HG03342 (cell line): ENCODE results near the gene FAM78B.

ENCODE experiments used
- ATAC-seq: cut with Tn5 transposase; IDR thresholded peaks from one replicate; pipeline ENCODE4 v1.9.1; 2021; ENCODE audit warnings: mild to moderate bottlenecking, moderate library complexity; ENCODE audit not compliant: unreplicated experiment

Gene FAM78B

DNA sequence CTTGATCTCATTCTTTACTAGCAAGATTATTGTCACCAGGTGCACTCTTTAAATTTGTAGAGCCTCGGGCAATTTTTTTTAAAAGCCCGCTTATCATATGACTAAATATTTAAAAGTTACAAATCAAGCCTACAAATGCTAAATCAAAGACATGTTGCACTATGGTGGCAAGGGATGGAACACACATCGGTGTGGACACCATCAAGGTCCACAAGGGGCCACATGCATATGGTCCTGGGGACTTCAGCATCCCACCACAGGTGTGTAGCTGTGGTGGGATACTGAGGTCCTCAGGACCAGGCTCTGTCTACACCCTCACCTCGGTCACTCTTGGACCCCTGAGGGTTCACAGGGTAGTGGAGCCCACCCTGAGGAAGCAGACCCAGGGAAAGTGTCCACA, 45.8 kb downstream of the FAM78B start:
- ATAC-seq: no peak

DNA sequence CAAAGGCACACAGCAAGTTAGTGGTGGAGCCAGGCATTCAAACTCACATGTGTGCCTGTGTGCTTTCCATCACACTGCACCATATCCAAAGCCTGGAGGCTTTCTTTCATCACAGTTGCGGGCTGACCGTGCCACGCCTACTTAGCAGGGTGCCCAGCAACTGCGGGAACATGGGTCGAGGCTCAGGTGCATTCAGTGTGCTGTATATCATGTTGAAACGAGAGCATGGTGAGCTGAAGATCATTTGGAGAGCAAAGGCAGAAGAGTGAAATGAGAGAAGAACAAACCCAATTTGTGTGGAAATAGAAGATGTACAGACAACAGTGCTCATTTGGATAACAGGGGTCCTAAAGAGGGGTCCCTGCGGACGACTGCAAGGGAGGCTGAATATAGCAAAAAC, 46.5 kb downstream of the FAM78B start:
- no peak for ATAC-seq

DNA sequence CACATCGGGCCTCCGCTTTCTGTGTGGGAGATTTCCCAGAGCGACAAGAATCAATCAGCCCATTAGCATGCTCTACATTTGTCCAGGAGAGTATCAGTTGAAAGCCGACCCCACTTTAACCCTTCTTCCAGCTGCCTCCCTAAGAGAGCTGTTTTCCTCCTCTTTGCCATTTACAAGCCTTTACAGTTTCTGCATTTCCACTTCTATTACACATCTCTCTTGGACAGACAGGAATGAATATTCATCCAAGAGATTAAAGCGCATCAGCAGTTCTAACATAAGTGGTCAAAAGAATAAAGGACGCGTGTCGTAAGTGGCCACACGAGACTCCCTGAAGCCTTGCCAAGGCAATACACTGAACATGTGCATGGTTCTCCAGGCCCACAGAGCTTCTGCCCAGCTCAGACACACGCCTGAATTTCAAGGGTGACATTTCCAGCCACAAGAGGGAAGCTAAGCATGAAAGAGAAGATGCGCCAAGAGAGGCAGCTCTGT, 47.3 kb downstream of the FAM78B start:
- no peak for ATAC-seq

DNA sequence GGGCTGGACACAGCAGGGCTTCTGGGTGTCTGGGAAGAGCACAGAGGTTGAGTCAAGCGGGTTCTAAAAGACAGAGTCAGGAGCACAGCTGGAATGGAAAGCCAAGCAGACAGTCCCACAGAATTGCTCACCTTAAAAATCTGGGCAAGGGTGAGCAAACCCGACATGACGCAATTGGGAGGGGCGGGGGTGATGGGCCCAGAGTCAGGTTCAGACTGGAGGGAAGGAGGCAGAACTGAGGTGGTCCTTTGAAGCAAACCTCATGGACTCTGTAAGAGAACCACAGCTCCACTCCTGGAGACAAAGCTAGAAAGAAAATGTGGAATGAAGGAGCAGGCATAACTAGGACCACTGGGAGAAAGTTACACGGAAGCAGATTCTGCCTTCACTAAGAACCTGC, 49.0 kb downstream of the FAM78B start:
- ATAC-seq: no peak

DNA sequence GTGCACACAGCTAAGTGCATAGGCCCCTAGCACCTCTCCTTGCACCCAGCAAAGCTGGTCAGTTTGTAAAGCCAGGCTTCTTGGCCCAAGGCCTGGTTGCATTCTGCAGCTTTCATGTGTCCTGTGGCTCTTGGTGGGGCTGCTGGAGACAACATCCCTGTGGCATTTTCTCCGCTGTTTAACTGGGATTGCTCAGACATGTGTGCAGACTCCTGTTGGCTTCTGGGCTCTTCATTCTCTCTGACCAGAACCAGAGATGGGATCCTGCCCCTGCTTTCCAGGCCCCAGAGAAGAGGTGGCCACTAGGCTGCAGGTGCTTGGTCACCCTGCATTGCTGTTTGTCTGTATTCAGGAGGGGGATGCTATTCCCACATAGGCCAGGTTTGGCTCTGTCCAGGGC, 50.8 kb downstream of the FAM78B start:
- no peak for ATAC-seq

DNA sequence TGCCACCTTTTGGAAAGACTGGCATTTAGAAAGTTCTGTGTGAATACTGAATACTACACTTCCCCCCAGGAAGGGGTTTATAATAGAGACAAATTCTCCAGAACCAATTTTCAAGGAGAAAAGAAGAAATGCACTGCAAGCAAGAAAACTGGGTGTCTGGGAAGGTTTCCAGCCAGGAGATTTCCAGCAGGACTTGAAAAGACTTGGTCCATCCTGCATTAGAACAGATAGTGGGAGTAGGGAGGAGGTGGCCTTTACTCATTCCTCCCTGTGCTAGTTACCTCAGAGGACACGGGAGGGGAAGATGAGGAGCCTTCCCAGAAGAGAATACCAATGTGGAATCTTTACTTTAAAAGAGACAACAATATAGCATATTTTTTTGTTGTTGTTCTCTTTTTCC, 52.4 kb downstream of the FAM78B start:
- ATAC-seq: no peak

DNA sequence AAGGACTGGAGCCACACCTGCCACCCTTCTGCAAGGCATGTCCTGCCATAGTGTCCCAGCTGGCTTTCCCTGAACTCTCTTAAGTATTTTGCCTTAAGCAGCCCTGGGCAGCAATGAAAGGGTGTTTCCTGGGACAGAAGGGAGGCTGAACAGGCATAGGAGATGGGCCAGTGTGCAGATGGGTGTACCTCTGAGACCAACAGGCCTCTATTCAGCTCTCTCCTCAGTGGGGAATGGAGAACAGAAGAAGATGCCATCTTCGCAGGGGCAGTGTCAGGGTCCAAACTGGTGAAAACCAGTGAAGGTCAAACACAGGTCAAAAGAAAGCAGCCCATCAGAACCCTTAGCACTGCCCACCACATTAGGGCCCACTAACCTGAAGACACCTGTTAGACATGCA, 53.2 kb downstream of the FAM78B start:
- ATAC-seq: no peak

DNA sequence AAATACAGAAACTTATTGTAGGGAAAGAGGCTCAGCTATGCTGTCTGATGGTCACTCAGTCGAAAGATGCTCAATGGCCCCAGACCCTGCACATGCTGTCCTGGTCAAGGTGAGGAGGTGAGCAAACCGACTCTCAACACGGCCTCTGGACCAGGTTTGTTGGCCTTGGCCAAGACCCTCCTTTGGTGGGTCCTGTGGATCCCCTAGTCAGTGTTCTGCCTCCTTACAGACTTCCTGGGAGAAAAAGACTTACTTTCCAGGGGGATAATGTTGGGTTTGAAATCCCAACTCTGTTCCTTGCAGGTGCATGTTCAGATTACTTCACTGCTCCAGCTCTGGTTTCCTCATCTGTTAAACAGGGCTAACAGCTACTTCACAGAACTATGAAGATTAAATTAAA, 53.8 kb downstream of the FAM78B start:
- no peak for ATAC-seq

DNA sequence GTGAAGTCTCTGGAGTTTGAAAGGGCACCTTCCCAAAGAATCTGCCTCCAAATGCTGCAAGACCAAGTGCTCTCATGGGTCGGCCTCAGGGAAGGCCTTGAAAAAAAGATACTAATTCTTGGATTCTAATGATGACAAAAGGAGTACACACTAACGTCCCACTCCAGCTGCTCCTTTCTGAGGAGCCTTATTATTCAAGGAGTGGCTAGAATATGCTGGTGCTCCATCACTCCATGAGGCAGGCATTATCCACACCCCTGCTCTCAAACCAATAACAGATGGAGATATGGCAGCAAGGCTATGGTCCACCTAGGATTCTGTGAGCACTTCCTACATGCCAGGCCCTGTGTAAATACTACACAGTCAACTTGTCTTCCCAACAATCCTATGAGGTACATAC, 54.4 kb downstream of the FAM78B start:
- no peak for ATAC-seq

DNA sequence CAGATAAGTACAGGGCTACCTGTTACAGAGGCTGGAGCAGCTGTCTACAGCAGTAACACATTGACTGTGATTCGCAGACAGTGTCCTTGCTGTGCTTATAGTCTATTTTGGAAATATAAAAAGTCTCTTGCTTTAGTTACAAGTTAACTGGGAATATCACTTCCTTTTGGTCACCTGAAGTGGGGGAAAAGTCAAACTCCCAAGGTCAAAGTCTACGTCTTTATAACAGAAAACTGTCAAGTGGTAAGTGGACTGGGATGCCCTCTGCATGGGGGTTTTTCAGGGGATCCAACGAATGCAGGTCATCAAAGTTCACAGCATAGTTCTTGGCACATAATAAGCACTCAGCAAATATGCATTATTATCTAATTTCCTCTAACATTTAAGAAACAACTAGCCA, 55.4 kb downstream of the FAM78B start:
- ATAC-seq: no peak

DNA sequence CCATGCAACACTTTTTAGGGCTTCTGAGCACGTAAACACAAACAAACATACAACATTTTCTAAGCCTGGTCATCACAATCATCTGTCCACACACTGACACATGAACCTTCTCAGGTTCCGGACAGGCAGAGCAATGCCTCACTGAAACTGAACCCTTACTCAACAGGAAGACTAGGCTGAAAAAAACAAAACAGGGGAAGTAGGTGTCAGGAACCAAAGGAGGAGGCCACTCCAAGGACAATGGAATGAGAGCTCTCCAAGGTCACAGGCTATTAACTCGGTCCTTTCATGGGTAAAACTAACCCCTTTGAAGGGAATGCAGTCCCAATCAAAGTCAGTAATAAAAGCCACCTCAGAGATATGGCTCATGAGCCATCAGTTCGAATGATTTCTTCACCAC, 76.6 kb downstream of the FAM78B start:
- ATAC-seq: no peak

DNA sequence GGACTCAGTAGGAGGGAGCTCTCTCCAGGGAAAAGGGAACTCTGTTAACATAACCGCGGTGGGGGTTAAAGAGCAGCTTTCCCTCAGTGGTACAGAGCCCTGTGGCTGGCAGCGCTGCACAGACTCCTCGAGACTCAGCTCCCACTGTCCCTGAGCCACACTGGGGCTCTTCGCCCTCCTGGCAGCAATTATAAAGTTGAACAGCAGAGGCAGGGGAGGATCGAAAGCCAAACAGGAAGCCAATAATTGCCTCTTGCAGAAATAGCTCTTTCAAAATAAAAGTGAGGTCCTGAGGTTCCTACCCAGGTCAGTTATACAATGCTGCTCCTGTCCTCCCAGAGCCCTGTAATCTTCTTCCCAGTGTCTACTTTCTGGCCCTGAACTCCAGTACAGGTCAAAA, 77.0 kb downstream of the FAM78B start:
- peak; percentile 68 for ATAC-seq

DNA sequence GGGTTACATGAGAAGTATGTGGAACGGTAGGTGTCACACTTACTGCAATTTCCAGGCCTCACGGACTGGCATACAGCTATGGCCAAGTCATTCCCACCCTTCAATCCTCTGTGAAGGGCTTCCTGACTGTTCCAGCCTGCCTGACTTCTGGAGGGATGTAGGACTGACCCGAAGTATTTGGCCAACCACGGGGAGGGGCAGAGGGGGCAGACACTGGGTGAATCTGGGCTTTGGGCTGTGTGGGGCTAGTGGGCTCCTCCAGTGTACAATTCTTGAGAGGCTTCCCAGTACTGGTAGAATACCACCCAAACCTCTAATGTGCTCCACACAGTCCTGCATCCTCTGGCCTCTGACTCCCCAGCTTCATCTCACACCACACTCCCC, 78.2 kb downstream of the FAM78B start:
- ATAC-seq: no peak

DNA sequence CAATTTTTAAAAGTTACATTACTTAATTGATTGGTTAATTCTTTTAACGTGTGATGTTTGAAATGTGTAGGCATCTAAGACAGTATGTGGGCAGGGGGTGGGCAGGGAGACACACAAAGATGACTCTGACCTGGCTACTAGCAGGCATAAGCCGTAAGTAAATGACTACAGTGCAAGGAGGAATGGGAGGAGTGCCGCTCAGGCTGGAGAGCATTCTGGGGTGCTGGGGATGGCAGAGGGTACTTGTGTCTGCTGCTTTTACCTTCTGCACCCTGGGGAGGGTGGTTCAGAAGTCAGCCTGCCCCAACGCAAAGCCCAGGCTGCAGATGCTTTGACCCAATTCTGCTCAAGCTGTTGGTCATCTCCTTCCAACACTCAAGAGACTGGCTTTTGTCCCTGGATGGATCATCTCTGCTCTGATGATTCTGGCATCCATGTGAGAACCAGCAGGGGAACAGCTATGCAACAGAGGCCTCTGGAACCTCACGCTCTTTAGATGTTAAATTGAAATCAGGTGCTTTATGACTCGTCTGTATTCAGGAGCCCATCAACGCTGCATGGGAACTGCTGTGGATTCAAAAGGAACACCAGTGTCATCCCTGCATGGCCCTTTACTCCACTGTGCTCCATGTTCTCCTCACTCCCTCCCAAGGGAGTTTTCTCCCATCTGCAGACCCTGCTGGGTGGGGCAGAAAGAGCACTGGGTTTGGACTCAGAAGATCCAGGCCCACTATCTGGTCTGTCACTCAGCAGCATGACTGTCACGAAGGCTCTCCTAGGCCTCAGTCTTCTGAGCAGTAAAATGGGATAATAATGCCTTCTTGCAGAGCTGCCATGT, 78.8 kb downstream of the FAM78B start:
- ATAC-seq: no peak

DNA sequence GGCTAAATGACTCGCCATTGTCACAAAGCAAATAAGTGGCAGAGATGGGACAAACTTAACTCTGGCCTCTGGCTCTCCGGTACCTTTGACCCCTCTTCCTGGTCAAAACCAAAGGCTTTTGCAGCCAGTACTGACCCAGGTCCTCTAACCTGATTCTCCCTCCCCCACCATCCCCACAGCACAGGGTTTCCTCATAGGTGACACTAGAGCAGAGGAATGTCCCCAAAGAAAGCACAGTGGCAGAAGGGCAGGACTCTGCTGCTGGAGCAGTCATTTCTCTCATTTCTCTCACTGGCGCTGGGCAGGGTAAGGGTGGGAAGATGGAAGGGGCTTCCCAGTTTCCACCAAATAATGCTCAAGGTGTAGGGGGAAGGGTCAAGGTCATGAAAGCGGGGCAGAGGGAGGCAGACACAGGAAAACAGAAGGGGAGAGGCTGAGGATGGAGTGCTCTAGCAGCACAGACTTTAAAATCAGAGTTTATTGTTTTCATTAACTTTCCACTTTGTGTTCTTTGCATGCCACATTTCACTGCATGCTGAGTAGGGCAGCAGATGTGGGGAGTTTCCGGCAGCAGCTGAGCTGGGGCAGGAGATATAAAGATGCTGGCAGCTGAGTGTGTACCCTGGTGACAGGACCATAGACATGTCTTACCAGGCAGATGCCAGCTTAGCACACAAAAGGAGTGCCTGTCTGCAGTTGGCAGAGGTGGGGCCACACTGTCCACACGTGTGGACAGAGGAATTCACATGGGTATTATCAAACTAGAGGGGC, 80.5 kb downstream of the FAM78B start:
- no peak for ATAC-seq

DNA sequence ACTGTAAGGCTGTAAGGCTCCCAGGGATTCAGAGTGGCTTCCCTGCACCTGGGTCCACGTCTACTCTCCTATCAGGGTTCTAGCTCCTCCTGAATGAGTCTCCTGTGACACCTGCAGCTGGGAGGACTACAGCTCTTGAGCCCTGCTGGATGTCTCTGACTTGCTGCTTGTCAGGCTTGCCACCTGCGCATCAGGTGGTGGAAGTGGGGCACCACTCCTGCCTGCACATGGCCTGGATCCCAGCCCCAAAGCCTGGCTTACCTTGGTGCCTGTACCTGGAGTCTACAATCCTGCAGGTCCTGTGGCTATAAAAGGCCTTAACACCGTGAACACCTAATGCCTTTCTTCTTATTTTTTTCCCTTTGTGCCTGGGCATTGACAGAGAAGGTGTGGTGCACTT, 82.2 kb downstream of the FAM78B start:
- no peak for ATAC-seq

DNA sequence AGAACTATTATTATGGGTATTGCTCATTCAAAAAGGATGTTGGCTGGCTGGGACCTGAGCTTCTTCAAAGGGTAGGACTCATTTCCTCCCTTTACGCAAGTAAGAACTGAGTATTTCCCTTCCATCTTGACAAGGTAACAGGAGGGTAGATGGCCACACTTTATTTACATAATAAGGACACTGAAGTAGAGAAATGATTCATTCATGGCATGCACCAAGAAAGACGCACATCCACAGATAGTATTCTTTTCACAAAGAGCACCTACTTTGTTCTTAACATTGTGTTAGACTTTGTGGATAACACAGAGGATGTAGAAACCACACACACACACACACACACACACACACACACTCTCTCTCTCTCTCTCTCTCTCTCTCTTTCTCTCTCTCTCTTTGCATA, 82.9 kb downstream of the FAM78B start:
- ATAC-seq: peak; percentile 74

DNA sequence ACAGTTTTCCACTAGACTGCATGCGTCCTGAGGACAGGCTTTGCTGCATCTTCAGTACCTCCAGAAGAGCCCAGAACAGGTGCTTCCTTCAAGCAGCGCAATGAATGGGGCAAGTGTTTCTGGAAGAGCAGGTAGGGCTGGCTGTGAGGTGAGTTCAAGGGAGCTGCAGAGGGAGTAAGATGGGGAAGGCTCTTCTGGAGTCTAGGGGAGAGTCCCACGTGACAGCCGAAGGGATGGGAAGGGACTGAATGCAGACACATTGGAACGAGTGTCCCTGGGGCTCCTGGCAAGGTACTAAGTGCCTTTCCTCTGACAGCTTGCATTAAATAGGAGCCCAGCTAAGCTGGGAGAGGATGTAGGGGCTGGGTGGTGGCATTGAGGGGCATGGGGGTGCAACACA, 84.2 kb downstream of the FAM78B start:
- no peak for ATAC-seq

DNA sequence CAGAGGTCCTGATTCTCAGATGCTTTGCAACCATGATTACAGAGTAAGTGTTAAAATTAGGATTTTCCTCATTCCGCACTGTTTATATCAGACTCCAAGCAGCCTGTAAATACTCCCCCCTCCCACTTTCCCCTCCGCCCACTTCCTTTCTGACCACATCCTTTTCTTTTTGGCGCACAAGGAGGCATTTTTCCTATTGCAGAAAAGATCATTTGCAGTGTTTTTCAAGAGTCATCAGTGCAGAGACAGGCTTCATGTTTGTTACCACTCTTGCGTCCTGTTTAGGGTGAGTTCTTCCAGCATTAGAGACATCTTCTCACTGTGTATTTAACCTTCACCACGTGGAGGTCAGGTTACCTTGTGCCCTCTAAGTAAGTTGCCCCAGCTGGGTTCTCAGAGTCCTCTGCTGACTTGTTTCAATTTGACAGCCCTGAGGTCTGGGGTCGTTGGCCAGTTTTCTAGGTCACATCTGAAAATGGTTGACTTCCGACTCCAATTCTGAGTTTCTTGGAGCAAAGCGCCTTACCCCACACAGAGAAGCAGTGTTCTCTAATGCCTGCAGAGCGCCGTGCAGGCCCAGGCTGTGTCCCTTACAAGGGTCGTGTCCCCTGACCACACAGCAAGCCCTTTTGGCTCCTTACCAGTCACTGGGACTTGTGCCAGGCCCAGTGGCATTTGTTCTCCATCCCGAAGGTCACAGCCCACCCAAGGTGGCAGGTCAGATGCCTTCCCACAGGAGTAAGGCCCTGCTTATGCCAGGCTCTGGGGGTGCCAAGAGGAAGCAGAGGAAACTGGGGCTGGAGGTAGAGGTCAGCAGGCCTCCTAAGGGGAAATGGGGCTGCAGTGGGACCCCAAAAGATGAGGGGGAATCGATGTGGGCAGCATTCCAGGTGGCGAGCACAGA, 85.6 kb downstream of the FAM78B start:
- ATAC-seq: no peak

DNA sequence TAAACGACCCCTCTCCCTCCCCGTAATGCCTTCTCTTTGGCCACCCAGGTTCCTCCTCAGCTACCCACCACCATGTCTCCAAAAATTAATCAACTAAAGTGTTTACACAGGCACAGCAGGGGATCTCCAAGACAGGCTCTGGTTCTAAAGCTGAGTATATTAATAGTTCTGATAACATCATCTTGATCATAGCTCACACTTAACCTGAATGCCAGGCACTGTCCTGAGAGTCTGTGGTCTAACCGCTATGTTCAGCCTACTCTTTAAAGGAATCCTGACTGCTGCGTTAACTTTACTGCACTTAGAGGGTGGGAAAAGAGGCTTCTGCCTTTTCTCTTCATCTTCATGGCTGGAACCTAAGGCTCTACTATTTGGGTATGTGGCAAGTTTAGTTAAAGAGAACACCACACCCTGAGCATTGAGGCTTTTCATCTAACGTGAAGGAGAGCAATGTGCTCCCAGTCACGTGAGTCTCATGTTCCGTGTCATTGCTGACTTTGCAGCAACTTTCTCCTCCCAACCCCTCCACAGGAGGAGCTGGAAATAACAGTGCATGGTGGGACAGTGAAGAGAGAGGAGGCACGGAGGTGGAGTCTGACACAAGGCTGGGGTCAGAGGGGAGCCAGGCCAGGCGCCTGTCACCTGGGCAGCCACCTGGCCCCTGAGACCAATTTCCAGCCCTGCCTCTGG, 86.4 kb downstream of the FAM78B start:
- no peak for ATAC-seq

DNA sequence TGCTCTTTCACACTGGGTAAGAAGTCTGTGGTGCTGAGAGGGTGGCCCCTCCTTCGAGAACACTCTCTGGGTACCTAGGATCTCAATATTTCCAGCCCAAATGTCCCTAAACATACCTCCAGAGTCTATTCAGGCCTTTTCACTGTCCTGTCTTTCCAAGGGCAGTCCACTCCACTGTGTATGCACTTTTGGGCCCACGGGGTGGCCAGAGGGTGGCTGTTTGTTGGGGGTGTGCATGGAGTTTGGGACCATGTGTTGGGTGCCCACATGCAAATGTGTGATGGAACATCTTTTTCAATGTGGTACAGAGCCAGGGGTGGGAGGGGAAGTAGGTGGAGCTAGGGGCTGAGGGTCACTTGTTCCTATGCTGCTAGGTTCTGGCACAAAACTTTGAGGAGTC, 87.5 kb downstream of the FAM78B start:
- no peak for ATAC-seq
